GM06990 (cell line): Measurements from ENCODE around the gene PALM.

ENCODE experiments used
- DNase-seq: peaks from one replicate; pipeline ENCODE4 v3.0.0-alpha.2; 2011; ENCODE audit not compliant: insufficient read length; ENCODE audit errors: extremely low read depth
- H3K27me3 ChIP-seq: replicated peaks from 2 replicates; pipeline ENCODE4 v1.6.0; 2011; ENCODE audit warnings: low read length; ENCODE audit not compliant: control insufficient read depth, insufficient read depth
- H3K36me3 ChIP-seq: 2 replicates; pipeline ENCODE4 v1.5.1; 2011; ENCODE audit warnings: low read length; ENCODE audit not compliant: control insufficient read depth, insufficient read depth
- H3K4me3 ChIP-seq: replicated peaks from 2 replicates; pipeline ENCODE4 v1.5.1; 2011; ENCODE audit warnings: low read depth, mild to moderate bottlenecking, control low read depth, low read length
- CTCF ChIP-seq: IDR thresholded peaks from 2 replicates; pipeline ENCODE4 v1.5.1; 2011; ENCODE audit warnings: low read length, control low read depth, mild to moderate bottlenecking, inconsistent platforms; ENCODE audit not compliant: insufficient read depth, poor library complexity, severe bottlenecking

PALM gene

DNA sequence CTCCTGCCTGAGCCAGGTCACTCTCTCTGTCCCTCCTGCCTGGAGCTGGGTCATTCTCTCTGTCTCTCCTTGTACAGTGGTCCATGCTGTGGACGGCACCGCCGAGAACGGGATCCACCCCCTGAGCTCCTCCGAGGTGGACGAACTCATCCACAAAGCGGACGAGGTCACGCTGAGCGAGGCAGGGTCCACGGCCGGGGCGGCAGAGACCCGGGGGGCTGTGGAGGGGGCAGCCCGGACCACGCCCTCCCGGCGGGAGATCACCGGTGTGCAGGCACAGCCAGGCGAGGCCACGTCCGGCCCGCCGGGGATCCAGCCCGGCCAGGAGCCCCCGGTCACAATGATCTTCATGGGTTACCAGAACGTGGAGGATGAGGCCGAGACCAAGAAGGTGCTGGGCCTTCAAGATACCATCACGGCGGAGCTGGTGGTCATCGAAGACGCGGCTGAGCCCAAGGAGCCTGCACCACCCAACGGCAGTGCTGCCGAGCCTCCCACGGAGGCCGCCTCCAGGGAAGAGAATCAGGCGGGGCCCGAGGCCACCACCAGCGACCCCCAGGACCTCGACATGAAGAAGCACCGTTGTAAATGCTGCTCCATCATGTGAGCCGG lies 37.6 kb downstream of the PALM start:
- DNase-seq = no peak
- no peak for TF ChIP-seq CTCF
- no peaks in the 10 kb centered on the region for H3K36me3 ChIP-seq

DNA sequence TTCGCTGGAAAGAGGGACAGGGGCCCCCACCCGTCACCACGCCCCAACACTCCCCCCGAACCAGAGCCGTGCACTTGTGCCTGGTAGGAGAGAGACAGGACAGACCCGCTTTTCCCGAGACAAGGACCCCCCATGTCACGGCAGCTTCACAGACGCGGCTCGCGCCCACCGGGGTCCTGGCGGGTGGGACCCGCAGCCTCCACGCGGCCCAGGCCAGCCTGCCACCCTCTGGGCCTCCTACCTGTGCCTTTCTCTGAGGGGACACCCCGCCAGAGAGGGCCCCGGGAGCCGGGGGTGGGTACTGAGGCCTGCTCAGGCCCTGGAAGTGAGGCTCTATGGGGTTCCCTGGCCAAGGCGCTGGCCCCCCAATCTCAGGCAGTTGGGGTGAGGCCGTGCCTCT lies 38.2 kb downstream of the PALM start:
- Histone ChIP-seq H3K4me3 (no peak overlapping the region), H3K27me3 (no peaks in the 10 kb centered on the region), H3K36me3 (no peaks in the 10 kb centered on the region)
- TF ChIP-seq CTCF = no peak
- no peak for DNase-seq

More for the DNA sequence above, 37.6 kb downstream of the PALM start:
- Histone ChIP-seq H3K4me3 (no peak overlapping the region), H3K27me3 (no peaks in the 10 kb centered on the region)

DNA sequence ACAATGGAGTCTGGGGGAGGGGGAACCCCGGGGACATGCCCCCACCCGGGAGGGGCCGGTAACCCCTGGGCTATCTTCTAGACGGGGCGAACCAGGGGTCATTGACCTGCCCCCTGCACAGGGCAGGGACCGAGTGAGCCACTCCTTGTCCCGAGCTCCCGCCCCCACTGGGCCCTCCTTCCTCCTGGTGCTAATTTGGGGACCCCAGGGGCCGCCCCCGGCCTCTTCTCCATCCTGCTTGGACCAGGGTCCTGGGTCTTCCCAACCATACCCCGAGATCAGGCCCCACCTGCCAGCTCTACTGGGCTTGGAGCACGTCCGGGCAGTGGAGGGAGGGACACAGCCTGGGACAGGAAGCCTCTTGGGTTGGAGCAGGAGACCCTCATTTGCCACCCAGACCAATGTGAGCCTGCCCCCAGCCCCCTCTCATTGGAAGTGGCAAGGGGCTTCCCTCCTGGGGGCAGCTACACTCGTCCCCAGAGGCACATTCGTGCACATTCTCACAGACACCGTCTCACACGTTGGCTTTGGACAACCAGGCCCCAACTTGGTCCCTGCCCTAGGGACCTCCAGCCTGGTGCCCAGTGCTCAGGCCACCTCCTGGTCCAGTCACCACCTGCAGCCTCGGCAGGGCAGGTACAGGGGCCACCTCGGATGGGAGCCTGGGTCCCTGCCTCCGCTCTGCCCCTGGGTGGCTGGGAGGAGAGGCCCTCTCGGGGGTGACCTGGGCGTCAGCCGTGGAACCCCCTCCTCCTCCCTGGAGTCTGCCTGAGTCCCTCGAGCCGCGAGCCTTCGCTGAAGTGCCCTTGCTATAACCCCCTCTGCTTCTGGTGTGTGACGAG lies 38.9 kb downstream of the PALM start:
- Histone ChIP-seq H3K27me3 (no peaks in the 10 kb centered on the region), H3K36me3 (no peaks in the 10 kb centered on the region), H3K4me3 (no peak overlapping the region)
- no peak for TF ChIP-seq CTCF
- no peak for DNase-seq

DNA sequence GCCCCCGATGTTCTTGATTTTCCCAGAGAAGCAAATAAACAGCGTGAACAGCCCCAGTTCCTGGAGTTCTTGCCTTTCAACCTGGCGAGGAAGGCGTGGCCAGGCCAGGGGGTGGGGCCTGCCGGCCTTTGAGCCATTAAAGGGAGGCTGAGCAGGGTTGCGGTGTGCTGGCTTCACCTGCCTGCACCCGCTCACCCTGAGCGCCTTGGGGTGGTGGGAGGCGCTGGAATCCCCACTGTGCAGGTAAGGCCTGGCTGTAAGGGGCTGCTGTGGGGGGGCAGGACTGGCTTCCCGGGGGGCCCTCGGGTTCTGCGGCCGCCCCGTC lies 39.5 kb downstream of the PALM start:
- no peaks in the 10 kb centered on the region for H3K27me3 ChIP-seq
- H3K4me3 ChIP-seq = no peak overlapping the region
- no peak for TF ChIP-seq CTCF
- no peak for DNase-seq
- H3K36me3 ChIP-seq = no peaks in the 10 kb centered on the region

- TF ChIP-seq CTCF = no peak
- H3K27me3 ChIP-seq = no peaks in the 10 kb centered on the region
- H3K36me3 ChIP-seq = no peaks in the 10 kb centered on the region
- H3K4me3 ChIP-seq = no peak overlapping the region
- no peak for DNase-seq
Observed at GRCh38 chr19:749811-750210, 41.1 kb downstream of the PALM start.
